Caco-2 (cell line): Measurements from ENCODE around the gene AHDC1. TPM values are rescaled to one million over a fixed set of nuclear protein-coding genes. Genes with fewer than 3 reads are reported as not detected.

Source experiments
- BruUV-seq: library from RNA; stranded (reverse); fragments of 400-500 nt; replicated peaks from 2 replicates; lab custom pipeline; 2021; lab: Mats Ljungman, UMichigan
- CTCF ChIA-PET: fragments of 300-600 bp; sonication (Branson Sonifier 250); formaldehyde crosslinking; loops from one replicate; lab custom pipeline; 2022; ENCODE audit warnings: antibody characterized with exemption; lab: Charles Lee
- POLR2A ChIA-PET: fragments of 300-600 bp; sonication (Branson Sonifier 250); formaldehyde crosslinking; loops from one replicate; lab custom pipeline; 2022; ENCODE audit warnings: antibody characterized with exemption; lab: Charles Lee
- DNase-seq, 2 experiments: peaks; one replicate each; pipeline versions ENCODE4 v3.0.0 to v3.0.0-alpha.2; 2020 to 2022
- H3K27me3 ChIP-seq: replicated peaks from 2 replicates; pipeline ENCODE4 v1.6.0; 2011; ENCODE audit warnings: low read length; ENCODE audit not compliant: control insufficient read depth, insufficient read depth
- H3K36me3 ChIP-seq: 2 replicates; pipeline ENCODE4 v1.5.1; 2011; ENCODE audit warnings: low read length; ENCODE audit not compliant: control insufficient read depth, insufficient read depth
- H3K4me1 ChIP-seq: fragments of 250-450 bp; sonication (Bioruptor Pico); 2 replicates; pipeline ENCODE4 v1.5.1; 2020; ENCODE audit warnings: mild to moderate bottlenecking
- H3K4me3 ChIP-seq: 2 replicates; pipeline ENCODE4 v1.5.1; 2011; ENCODE audit warnings: low read depth, mild to moderate bottlenecking, control low read depth, low read length
- H3K9me3 ChIP-seq: fragments of 250-450 bp; sonication (Bioruptor Pico); 2 replicates; pipeline ENCODE4 v1.5.1; 2020; ENCODE audit warnings: mild to moderate bottlenecking, moderate library complexity
- H3K27ac Mint-ChIP-seq: one replicate; pipeline ENCODE4 v1.8.0; 2022; ENCODE audit warnings: mixed read lengths; ENCODE audit not compliant: unreplicated experiment
- H3K27me3 Mint-ChIP-seq: one replicate; pipeline ENCODE4 v1.8.0; 2022; ENCODE audit warnings: mixed read lengths; ENCODE audit not compliant: insufficient read depth, unreplicated experiment
- H3K36me3 Mint-ChIP-seq: one replicate; pipeline ENCODE4 v1.8.0; 2022; ENCODE audit warnings: mild to moderate bottlenecking, mixed read lengths; ENCODE audit not compliant: insufficient read depth, unreplicated experiment
- H3K4me1 Mint-ChIP-seq: one replicate; pipeline ENCODE4 v1.8.0; 2022; ENCODE audit warnings: low read depth, mixed read lengths; ENCODE audit not compliant: unreplicated experiment
- H3K4me3 Mint-ChIP-seq: one replicate; pipeline ENCODE4 v1.8.0; 2022; ENCODE audit warnings: mild to moderate bottlenecking, moderate library complexity, mixed read lengths; ENCODE audit not compliant: unreplicated experiment
- H3K9me3 Mint-ChIP-seq: one replicate; pipeline ENCODE4 v1.8.0; 2022; ENCODE audit warnings: mixed read lengths; ENCODE audit not compliant: unreplicated experiment
- intact Hi-C: fragments of 100-400 bp; cut with micrococcal nuclease; formaldehyde crosslinking; loops from one replicate; pipeline ENCODE4 v1.10.0; 2022; ENCODE audit not compliant: unreplicated experiment
- total RNA-seq: library from RNA; stranded (reverse); gene quantifications from 2 replicates; pipeline ENCODE4 v1.2.3, GENCODE V29; 2022
- TF ChIP-seq, protein P1 (sequence below), 2 experiments: fragments of 200-600 bp in 1 of 2; IDR thresholded peaks; 1 replicate in 1 of 2; 2 replicates in 1 of 2; pipeline versions ENCODE4 v1.5.1 to v1.8.0; 2011 to 2022; ENCODE audit warnings: antibody characterized with exemption in 1 of 2, control low read depth in 1 of 2, inconsistent platforms in 1 of 2, low read depth in 1 of 2, low read length in 1 of 2, mild to moderate bottlenecking in 1 of 2, moderate library complexity in 1 of 2; ENCODE audit not compliant: insufficient read depth in 1 of 2, severe bottlenecking in 1 of 2, unreplicated experiment in 1 of 2

AHDC1 gene
- total RNA-seq, 1 experiment from 2014 or later, result 17.0 TPM

DNA sequence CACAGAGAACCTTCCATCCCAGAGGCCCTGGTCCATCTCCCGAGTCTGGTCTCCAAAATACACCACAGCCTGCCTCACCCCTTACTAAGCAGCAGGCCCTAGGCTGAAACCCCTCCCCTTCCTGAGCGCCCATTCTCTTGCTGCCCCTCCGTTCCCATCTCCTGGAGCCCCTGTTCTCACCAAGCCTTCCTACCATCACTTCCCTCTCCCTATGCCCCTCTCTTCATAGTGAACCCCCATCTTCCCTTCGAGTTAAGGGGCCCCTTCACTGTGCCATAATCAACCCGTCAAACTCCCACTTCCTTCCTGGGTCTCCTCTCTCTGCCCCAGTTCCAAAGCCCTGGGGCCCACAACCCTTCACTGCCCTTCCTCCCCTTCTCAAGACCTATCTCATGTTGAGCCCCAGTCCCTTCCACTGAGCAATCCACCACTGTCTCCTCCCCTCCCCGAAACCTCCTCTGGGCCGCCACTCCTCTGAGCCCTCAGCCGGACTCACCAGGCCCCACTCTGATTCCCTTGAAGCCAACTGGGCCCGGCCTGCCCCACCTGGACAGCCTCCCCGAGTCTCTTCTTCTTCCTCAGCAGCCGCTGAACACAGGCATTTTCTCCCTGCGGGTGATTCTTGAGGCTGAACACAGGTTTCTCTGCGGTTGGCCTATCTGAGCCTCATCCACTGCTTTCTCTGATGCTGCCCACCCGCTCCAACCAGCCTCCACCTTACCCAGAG is 71.8 kb downstream of the AHDC1 start:
- ChIA-PET POLR2A (no interaction called here), CTCF (no interaction called here)
- H3K36me3 Mint-ChIP-seq, result peaks cover 48% of the 10 kb centered on the region
- H3K4me1 Mint-ChIP-seq, result peaks cover 15% of the 10 kb centered on the region
- H3K36me3 ChIP-seq, result no peaks in the 10 kb centered on the region; the same call in 1 of the 2 replicates
- H3K9me3 ChIP-seq, result no peaks in the 10 kb centered on the region
- TF ChIP-seq, protein P1, sequence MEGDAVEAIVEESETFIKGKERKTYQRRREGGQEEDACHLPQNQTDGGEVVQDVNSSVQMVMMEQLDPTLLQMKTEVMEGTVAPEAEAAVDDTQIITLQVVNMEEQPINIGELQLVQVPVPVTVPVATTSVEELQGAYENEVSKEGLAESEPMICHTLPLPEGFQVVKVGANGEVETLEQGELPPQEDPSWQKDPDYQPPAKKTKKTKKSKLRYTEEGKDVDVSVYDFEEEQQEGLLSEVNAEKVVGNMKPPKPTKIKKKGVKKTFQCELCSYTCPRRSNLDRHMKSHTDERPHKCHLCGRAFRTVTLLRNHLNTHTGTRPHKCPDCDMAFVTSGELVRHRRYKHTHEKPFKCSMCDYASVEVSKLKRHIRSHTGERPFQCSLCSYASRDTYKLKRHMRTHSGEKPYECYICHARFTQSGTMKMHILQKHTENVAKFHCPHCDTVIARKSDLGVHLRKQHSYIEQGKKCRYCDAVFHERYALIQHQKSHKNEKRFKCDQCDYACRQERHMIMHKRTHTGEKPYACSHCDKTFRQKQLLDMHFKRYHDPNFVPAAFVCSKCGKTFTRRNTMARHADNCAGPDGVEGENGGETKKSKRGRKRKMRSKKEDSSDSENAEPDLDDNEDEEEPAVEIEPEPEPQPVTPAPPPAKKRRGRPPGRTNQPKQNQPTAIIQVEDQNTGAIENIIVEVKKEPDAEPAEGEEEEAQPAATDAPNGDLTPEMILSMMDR (IDR thresholded peaks at IDR 0.05; ENCODE audit: insufficient read depth in 1 of 2, low read depth in 1 of 2, low read length in 1 of 2, severe bottlenecking in 1 of 2, unreplicated experiment in 1 of 2), result no peak
- no peak for DNase-seq
- H3K27me3 Mint-ChIP-seq, result no peaks in the 10 kb centered on the region
- no TSS peak for BruUV-seq
- H3K27ac Mint-ChIP-seq, result peak overlapping the region; percentile 25
- intact Hi-C loops, result no loop called here
- no peaks in the 10 kb centered on the region for H3K27me3 ChIP-seq
- peaks cover 14% of the 10 kb centered on the region for H3K4me1 ChIP-seq
- H3K4me3 Mint-ChIP-seq, result no peak overlapping the region
- H3K9me3 Mint-ChIP-seq, result no peaks in the 10 kb centered on the region
- H3K4me3 ChIP-seq, result no peak overlapping the region

DNA sequence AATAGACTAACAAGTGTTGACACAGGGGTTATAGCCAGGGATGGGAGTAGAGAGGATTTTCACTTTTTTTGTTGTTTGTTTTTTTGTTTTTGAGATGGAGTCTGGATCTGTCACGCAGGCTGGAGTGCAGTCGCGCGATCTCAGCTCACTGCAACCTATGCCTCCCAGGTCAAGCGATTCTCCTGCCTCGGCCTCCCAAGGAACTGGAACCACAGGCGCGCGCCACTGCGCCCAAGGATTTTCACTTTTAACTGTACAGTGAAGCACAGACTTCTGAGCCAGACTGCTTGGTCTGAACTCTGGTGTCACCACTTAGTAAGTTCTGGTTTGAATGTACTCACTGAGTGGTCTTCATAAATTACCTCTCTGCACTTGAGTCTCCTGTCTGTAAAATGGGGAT is 73.8 kb downstream of the AHDC1 start:
- no peaks in the 10 kb centered on the region for H3K9me3 ChIP-seq
- Mint-ChIP-seq H3K4me3 (no peak overlapping the region), H3K27ac (no peak overlapping the region), H3K36me3 (peaks cover 48% of the 10 kb centered on the region), H3K9me3 (no peaks in the 10 kb centered on the region), H3K4me1 (peaks cover 30% of the 10 kb centered on the region), H3K27me3 (no peaks in the 10 kb centered on the region)
- no peak overlapping the region for H3K4me3 ChIP-seq
- no peak for DNase-seq
- CTCF ChIA-PET, result no interaction called here
- intact Hi-C loops, result no loop called here
- TF ChIP-seq, protein P1 (IDR thresholded peaks at IDR 0.05; ENCODE audit: insufficient read depth in 1 of 2, low read depth in 1 of 2, low read length in 1 of 2, severe bottlenecking in 1 of 2, unreplicated experiment in 1 of 2), result no peak
- POLR2A ChIA-PET, result interaction anchor here (0.7 kb wide), 1 partner anchor 128 kb away, joined by 9 read pairs; no protein-coding TSS in a partner anchor
- no peaks in the 10 kb centered on the region; the same call in 1 of the 2 replicates for H3K36me3 ChIP-seq
- peaks cover 33% of the 10 kb centered on the region for H3K4me1 ChIP-seq
- BruUV-seq, result no TSS peak
- no peaks in the 10 kb centered on the region for H3K27me3 ChIP-seq

DNA sequence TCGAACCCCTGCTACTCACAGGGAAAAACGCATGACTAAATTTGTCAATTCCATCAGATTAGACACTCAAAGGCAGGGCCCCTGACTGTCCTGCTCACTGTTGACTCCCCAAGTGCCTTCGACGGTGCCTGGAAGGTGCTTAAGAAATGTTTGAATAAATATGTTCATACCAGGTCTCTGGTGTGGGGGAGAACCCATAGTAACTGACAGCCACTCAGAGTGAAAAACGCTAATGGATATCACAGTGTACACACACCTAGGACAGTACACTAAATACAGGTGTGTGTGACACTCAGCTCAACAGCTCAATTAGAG is 74.3 kb downstream of the AHDC1 start:
- no peak overlapping the region for H3K4me3 ChIP-seq
- intact Hi-C loops, result loop anchor here (2.0 to 5.0 kb wide), 2 partner anchors 25 to 37 kb away; partner anchors contain the start of gene WASF2
- Mint-ChIP-seq H3K27ac (peak overlapping the region; percentile 85), H3K4me1 (peaks cover 35% of the 10 kb centered on the region), H3K4me3 (peak overlapping the region; percentile 85), H3K27me3 (no peaks in the 10 kb centered on the region), H3K9me3 (no peaks in the 10 kb centered on the region), H3K36me3 (peaks cover 43% of the 10 kb centered on the region)
- H3K27me3 ChIP-seq, result no peaks in the 10 kb centered on the region
- CTCF ChIA-PET, result no interaction called here
- no peaks in the 10 kb centered on the region for H3K9me3 ChIP-seq
- BruUV-seq, result no TSS peak
- POLR2A ChIA-PET, result no interaction called here
- DNase-seq, result no peak
- TF ChIP-seq, protein P1 (IDR thresholded peaks at IDR 0.05; ENCODE audit: insufficient read depth in 1 of 2, low read depth in 1 of 2, low read length in 1 of 2, severe bottlenecking in 1 of 2, unreplicated experiment in 1 of 2), result no peak
- no peaks in the 10 kb centered on the region; the same call in 1 of the 2 replicates for H3K36me3 ChIP-seq
- H3K4me1 ChIP-seq, result peaks cover 36% of the 10 kb centered on the region
